ENCODE results near the gene SEMA6B. TPM values are rescaled to one million over a fixed set of nuclear protein-coding genes. Genes with fewer than 3 reads are reported as not detected.
"Not testable (repeated sequence)": the region's sequence is repeated elsewhere in the genome, so short reads cannot be mapped to it uniquely, and the experiment has no call there.

SEMA6B gene
- total and polyA plus RNA-seq, 4 donors = 8.7 to 66.8 (median 38.9) TPM

GRCh38 chr19:4562085-4562484 is 2.6 kb upstream of the SEMA6B start:
- not testable (repeated sequence) for H3K27ac ChIP-seq (ENCODE audit: low read depth, low read length); H3K4me3 ChIP-seq (ENCODE audit: low read depth, low read length); H3K4me1 ChIP-seq (ENCODE audit: control insufficient read depth, insufficient read depth, low read length); H3K9me3 ChIP-seq (ENCODE audit: control insufficient read depth, insufficient read depth, low read length); DNase-seq (ENCODE audit: low read depth in 4 of 6, low spot score in 6 of 6); H3K27me3 ChIP-seq (ENCODE audit: control insufficient read depth, insufficient read depth, low read length)
- peaks cover 23% of the 10 kb centered on the region for H3K36me3 ChIP-seq (ENCODE audit: control insufficient read depth, insufficient read depth, low read length)
- WGBS (ENCODE audit: insufficient coverage) = 80% methylated on average over 2 of the region's 7 CpGs

DNA sequence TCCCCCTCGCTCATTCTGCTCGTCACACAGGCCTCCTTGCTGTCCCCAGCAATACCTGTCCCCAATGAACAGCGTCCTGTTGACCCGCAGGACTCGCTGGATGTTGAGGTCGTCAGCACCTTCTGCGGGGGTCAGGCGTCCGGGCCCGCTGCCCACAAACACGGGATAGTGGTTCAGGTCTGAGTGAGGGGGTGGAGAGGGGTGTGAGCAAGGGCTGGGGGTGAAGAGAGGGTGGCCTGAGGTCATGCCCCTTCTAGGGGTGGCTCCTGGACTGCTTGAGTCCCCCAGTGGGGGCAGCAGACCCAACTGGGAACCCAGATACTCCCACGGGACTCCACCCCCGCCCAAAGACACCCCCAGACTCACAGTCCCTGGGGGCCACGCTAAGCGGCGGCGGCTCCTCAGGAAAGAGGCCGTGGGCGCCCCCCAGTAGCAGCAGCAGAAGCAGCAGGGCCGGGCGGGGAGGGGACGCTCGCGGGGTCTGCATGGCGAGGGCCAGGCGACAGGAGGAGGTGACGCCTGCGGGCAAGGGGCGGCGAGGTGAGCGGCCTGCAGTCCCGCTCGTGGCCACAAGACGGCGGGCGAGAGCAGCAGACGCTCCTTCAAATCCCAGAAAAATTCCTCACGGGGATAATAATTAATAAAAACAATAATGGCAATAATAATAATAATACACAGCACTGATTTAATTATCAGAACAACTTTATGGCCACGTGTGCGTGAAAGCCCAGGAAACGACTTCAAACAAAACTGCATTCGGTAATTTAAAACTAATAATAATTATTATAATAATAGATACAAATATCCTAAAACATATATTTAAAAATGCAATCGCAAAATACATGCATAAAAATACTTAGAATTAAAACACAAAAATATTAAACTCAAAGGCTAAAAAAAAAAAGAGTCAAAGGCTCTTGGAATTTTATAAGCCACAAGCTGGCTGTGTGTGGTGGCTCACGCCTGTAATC is 1.2 kb downstream of the SEMA6B start:
- H3K27ac ChIP-seq (ENCODE audit: low read depth, low read length) = no peak overlapping the region
- DNase-seq (ENCODE audit: low read depth in 4 of 6, low spot score in 6 of 6) = peak in 1 of 6 donors; percentile 24
- no peaks in the 10 kb centered on the region for H3K9me3 ChIP-seq (ENCODE audit: control insufficient read depth, insufficient read depth, low read length)
- 25% methylated on average over 24 of the region's 44 CpGs for WGBS (ENCODE audit: insufficient coverage)
- peaks cover 51% of the 10 kb centered on the region for H3K36me3 ChIP-seq (ENCODE audit: control insufficient read depth, insufficient read depth, low read length)
- H3K4me1 ChIP-seq (ENCODE audit: control insufficient read depth, insufficient read depth, low read length) = peaks cover 5% of the 10 kb centered on the region
- H3K4me3 ChIP-seq (ENCODE audit: low read depth, low read length) = no peak overlapping the region
- H3K27me3 ChIP-seq (ENCODE audit: control insufficient read depth, insufficient read depth, low read length) = no peaks in the 10 kb centered on the region

GRCh38 chr19:4557144-4557970 is 2.1 kb downstream of the SEMA6B start:
- Histone ChIP-seq H3K4me1 (ENCODE audit: control insufficient read depth, insufficient read depth, low read length) (peaks cover 5% of the 10 kb centered on the region), H3K9me3 (ENCODE audit: control insufficient read depth, insufficient read depth, low read length) (no peaks in the 10 kb centered on the region), H3K36me3 (ENCODE audit: control insufficient read depth, insufficient read depth, low read length) (peaks cover 60% of the 10 kb centered on the region), H3K4me3 (ENCODE audit: low read depth, low read length) (no peak overlapping the region), H3K27me3 (ENCODE audit: control insufficient read depth, insufficient read depth, low read length) (no peaks in the 10 kb centered on the region), H3K27ac (ENCODE audit: low read depth, low read length) (no peak overlapping the region)
- DNase-seq (ENCODE audit: low read depth in 4 of 6, low spot score in 6 of 6) = no peak
- WGBS (ENCODE audit: insufficient coverage) = 87% methylated on average over 26 of the region's 33 CpGs

DNA sequence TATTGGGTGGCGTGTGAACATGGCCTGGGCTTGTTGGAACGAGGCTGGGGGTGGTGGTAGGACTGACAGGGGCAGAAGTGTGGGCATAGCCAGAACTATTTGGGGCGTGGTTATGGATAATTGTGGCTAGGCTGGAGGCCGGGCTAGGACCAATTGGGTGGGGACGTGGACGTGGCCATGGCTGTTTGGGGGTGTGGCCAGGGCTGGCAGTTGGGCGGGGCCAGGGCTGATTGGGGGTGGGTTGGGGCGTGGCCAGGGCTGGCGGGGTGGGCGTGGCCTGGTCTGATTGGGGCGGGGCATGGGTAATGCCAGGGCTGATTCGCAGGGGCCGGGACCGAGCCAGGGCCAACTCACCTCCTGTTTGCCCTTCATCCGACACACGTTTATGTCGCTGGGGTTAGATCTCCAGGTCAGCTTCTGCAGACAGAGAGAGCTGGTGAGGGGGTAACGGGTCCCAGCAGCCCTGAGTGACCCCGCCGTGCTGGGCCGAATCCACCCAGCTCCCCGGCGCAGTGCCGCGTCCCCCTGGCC is 2.8 kb downstream of the SEMA6B start:
- Histone ChIP-seq H3K27ac (ENCODE audit: low read depth, low read length) (no peak overlapping the region), H3K9me3 (ENCODE audit: control insufficient read depth, insufficient read depth, low read length) (no peaks in the 10 kb centered on the region), H3K36me3 (ENCODE audit: control insufficient read depth, insufficient read depth, low read length) (peaks cover 67% of the 10 kb centered on the region), H3K4me3 (ENCODE audit: low read depth, low read length) (no peak overlapping the region), H3K27me3 (ENCODE audit: control insufficient read depth, insufficient read depth, low read length) (no peaks in the 10 kb centered on the region), H3K4me1 (ENCODE audit: control insufficient read depth, insufficient read depth, low read length) (peaks cover 5% of the 10 kb centered on the region)
- 73% methylated on average over 12 of the region's 25 CpGs for WGBS (ENCODE audit: insufficient coverage)
- no peak for DNase-seq (ENCODE audit: low read depth in 4 of 6, low spot score in 6 of 6)

DNA sequence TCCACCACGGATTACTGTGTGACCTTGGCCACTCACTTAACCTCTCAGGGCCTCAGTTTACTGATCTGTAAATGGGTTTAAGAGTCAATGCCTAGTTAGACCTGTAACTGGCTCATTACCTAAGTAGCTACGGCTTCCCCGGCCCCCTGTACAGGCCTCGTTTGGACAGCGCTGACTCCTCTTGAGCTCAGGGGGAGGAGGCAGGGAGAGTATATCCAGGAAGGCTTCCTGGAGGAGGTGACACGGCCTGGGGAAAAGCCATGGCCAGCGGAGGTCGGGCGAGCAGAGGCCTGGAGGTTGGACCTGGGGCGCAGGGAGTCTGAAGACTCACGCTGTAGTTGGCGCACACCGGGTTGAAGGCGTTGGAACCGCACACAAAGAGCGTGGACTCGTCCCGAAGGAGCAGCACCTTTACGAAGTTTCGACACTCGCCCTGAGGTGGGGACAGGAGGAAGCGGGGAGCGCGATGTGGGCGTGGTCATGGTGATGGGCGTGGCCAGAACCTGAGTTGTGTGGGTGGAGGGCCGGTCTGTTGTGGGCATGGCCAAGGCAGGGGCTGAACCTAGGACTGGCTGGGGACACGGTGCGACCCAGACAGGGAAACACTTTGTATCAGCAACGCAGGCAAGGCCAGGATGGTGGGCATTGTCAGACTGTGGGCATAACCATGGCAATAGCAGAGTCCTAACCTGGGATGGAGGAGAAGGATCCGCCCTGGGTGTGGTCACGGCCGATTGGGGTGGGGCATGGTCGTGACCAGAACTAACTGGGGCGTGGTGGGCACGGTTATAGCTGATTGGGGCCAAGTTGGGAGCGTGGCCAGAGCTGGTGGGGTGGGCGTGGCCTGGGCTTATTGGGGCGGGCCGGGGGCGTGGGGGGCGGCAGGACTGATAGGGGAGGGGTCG is 3.6 kb downstream of the SEMA6B start:
- Histone ChIP-seq H3K9me3 (ENCODE audit: control insufficient read depth, insufficient read depth, low read length) (no peaks in the 10 kb centered on the region), H3K36me3 (ENCODE audit: control insufficient read depth, insufficient read depth, low read length) (peaks cover 72% of the 10 kb centered on the region), H3K4me1 (ENCODE audit: control insufficient read depth, insufficient read depth, low read length) (peaks cover 5% of the 10 kb centered on the region), H3K4me3 (ENCODE audit: low read depth, low read length) (no peak overlapping the region), H3K27ac (ENCODE audit: low read depth, low read length) (no peak overlapping the region), H3K27me3 (ENCODE audit: control insufficient read depth, insufficient read depth, low read length) (no peaks in the 10 kb centered on the region)
- 81% methylated on average over 42 of the region's 43 CpGs for WGBS (ENCODE audit: insufficient coverage)
- no peak for DNase-seq (ENCODE audit: low read depth in 4 of 6, low spot score in 6 of 6)

DNA sequence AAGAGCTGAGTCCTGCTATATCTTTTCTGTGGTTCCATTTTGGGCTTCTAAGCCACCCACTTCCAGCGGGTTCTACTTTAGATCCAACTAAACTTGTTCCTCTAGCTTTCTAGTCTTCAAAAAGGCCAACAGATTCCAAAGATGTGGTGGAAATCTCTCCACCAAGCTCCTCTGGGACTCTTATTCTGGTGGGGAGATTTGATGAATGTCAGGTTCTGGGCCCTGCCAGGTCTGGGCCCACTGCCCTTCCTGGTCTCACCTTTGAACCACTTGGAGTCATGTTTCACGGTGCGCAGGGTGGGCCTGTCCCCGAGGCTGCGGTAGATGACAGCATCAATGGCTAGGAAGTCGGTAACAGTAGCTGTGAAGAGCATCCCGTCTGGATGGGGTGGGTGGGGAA is 4.8 kb downstream of the SEMA6B start:
- WGBS (ENCODE audit: insufficient coverage) = 86% methylated on average over 4 of the region's 7 CpGs
- Histone ChIP-seq H3K36me3 (ENCODE audit: control insufficient read depth, insufficient read depth, low read length) (peaks cover 84% of the 10 kb centered on the region), H3K4me3 (ENCODE audit: low read depth, low read length) (no peak overlapping the region), H3K27ac (ENCODE audit: low read depth, low read length) (no peak overlapping the region), H3K27me3 (ENCODE audit: control insufficient read depth, insufficient read depth, low read length) (no peaks in the 10 kb centered on the region), H3K9me3 (ENCODE audit: control insufficient read depth, insufficient read depth, low read length) (no peaks in the 10 kb centered on the region), H3K4me1 (ENCODE audit: control insufficient read depth, insufficient read depth, low read length) (peaks cover 5% of the 10 kb centered on the region)
- DNase-seq (ENCODE audit: low read depth in 4 of 6, low spot score in 6 of 6) = no peak

- Histone ChIP-seq H3K36me3 (ENCODE audit: control insufficient read depth, insufficient read depth, low read length) (peaks cover 89% of the 10 kb centered on the region), H3K27me3 (ENCODE audit: control insufficient read depth, insufficient read depth, low read length) (no peaks in the 10 kb centered on the region), H3K27ac (ENCODE audit: low read depth, low read length) (no peak overlapping the region), H3K4me1 (ENCODE audit: control insufficient read depth, insufficient read depth, low read length) (peaks cover 5% of the 10 kb centered on the region), H3K9me3 (ENCODE audit: control insufficient read depth, insufficient read depth, low read length) (no peaks in the 10 kb centered on the region), H3K4me3 (ENCODE audit: low read depth, low read length) (no peak overlapping the region)
- WGBS (ENCODE audit: insufficient coverage) = 75% methylated on average over 3 of the region's 3 CpGs
- no peak for DNase-seq (ENCODE audit: low read depth in 4 of 6, low spot score in 6 of 6)
These were observed 5.7 kb downstream of the SEMA6B start for GRCh38 chr19:4553775-4554174.

DNA sequence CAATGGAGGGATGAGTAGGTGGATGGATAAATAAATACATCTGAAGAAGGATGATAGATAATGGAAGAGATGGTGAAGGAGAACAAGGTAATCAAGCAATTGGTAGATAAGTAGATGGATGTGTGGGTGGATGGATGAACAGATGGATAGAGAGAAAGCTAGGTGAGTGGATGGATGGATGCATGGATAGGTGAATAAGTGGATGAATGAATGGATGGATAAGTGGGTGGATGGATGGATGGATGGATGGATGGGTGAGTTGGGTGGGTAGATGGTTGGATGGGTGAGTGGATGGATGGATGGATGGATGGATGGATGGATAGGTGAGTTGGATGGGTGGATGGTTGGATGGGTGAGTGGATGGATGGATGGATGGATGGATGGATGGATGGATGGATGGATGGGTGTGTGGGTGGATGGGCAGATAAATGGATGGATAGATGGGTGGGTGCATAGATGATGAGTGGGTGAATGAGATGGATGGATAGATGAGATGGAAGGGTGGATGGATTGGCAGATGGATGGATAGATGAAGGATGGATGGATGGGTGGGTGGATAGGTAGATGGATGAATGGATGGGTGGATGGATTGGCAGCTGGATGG is 6.3 kb downstream of the SEMA6B start:
- H3K27me3 ChIP-seq (ENCODE audit: control insufficient read depth, insufficient read depth, low read length) = no peaks in the 10 kb centered on the region
- H3K9me3 ChIP-seq (ENCODE audit: control insufficient read depth, insufficient read depth, low read length) = no peaks in the 10 kb centered on the region
- no peak for DNase-seq (ENCODE audit: low read depth in 4 of 6, low spot score in 6 of 6)
- peaks cover 3% of the 10 kb centered on the region for H3K4me1 ChIP-seq (ENCODE audit: control insufficient read depth, insufficient read depth, low read length)
- H3K36me3 ChIP-seq (ENCODE audit: control insufficient read depth, insufficient read depth, low read length) = peaks cover 93% of the 10 kb centered on the region
- no peak overlapping the region for H3K4me3 ChIP-seq (ENCODE audit: low read depth, low read length)
- no peak overlapping the region for H3K27ac ChIP-seq (ENCODE audit: low read depth, low read length)

DNA sequence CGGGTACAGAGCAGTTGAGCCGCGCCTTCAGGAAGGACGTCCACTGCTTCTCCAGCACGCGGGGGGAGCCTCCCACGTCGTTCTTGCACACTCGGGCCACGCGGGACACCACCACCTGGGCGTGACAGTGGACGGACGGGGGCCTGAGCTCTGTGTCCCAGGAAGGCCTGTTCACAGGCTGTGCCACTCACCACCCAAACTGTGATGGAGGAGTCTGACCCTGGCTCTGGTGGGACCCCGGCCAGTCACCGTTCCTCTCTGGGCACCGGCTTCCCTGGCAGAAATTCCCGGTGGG is 7.0 kb downstream of the SEMA6B start:
- no peaks in the 10 kb centered on the region for H3K4me1 ChIP-seq (ENCODE audit: control insufficient read depth, insufficient read depth, low read length)
- peaks cover 93% of the 10 kb centered on the region for H3K36me3 ChIP-seq (ENCODE audit: control insufficient read depth, insufficient read depth, low read length)
- no peak overlapping the region for H3K4me3 ChIP-seq (ENCODE audit: low read depth, low read length)
- WGBS (ENCODE audit: insufficient coverage) = 90% methylated on average over 6 of the region's 18 CpGs
- DNase-seq (ENCODE audit: low read depth in 4 of 6, low spot score in 6 of 6) = no peak
- no peaks in the 10 kb centered on the region for H3K27me3 ChIP-seq (ENCODE audit: control insufficient read depth, insufficient read depth, low read length)
- no peak overlapping the region for H3K27ac ChIP-seq (ENCODE audit: low read depth, low read length)
- H3K9me3 ChIP-seq (ENCODE audit: control insufficient read depth, insufficient read depth, low read length) = no peaks in the 10 kb centered on the region
